Measurements from ENCODE around the gene ENPEP. TPM values are rescaled to one million over a fixed set of nuclear protein-coding genes. Genes with fewer than 3 reads are reported as not detected.

Gene ENPEP
- total and polyA plus RNA-seq, 10 of the 15 experiments (the other 5 are each of a cell fraction or from before 2014, with no cell fraction given) = 0.03 TPM; not detected in 9

- H3K9me3 ChIP-seq (replicated peaks; ENCODE audit: control insufficient read depth, insufficient read depth, low read length) = no peaks in the 10 kb centered on the region; the same call in 2 of the 3 replicates
- no peaks in the 10 kb centered on the region for H4K20me1 ChIP-seq (ENCODE audit: control insufficient read depth, insufficient read depth)
- H3K27ac ChIP-seq (ENCODE audit: control insufficient read depth, insufficient read depth) = no peak overlapping the region
- H3K27me3 ChIP-seq (replicated peaks in 1 of 2; ENCODE audit: control insufficient read depth in 2 of 2, insufficient read depth in 2 of 2, low read length in 1 of 2) = no peaks in the 10 kb centered on the region; a peak in 2 of 4 replicates
- H3K9ac ChIP-seq (ENCODE audit: control insufficient read depth, insufficient read depth, low read length) = no peak overlapping the region
- H3K36me3 ChIP-seq (ENCODE audit: control insufficient read depth in 2 of 2, insufficient read depth in 2 of 2, low read length in 1 of 2) = no peaks in the 10 kb centered on the region
- BruUV-seq (replicated peaks) = no TSS peak
- no peaks in the 10 kb centered on the region for H3K79me2 ChIP-seq (ENCODE audit: control insufficient read depth, insufficient read depth, low read length)
- FAIRE-seq = no peak
- POLR2A ChIA-PET = no interaction called here
- TF ChIP-seq MXI1 (IDR thresholded peaks at IDR 0.05; ENCODE audit: low read depth, low read length) = no peak
- TF ChIP-seq STAT1 (conservative IDR thresholded peaks at IDR 0.05) = no peak
- no peak for TF ChIP-seq GATAD2B (conservative IDR thresholded peaks at IDR 0.05; ENCODE audit: low read depth)
- TF ChIP-seq ETV6 (conservative IDR thresholded peaks at IDR 0.05 in 1 of 2, IDR thresholded peaks at IDR 0.05 in 1 of 2; ENCODE audit: borderline replicate concordance in 1 of 2, low read depth in 1 of 2) = no peak
- 24% methylated on average over 8 of the region's 8 CpGs for WGBS (ENCODE audit: insufficient coverage, insufficient replicate concordance, low lambda C conversion rate, missing lambda C conversion rate)
- ATAC-seq = no peak
- intact Hi-C loops (cut with micrococcal nuclease; ENCODE audit: unreplicated experiment) = no loop called here
- CTCF ChIA-PET = no interaction called here
- DNase-seq (ENCODE audit: low read depth, low spot score) = no peak
- no peaks in the 10 kb centered on the region for H3K4me1 ChIP-seq (ENCODE audit: control insufficient read depth, insufficient read depth, low read length)
- H2AFZ ChIP-seq (ENCODE audit: control insufficient read depth, low read depth, low read length) = no peak overlapping the region
- no peak overlapping the region for H3K4me2 ChIP-seq (ENCODE audit: control insufficient read depth, insufficient read depth)
- RAD21 ChIA-PET (ENCODE audit: unreplicated experiment) = no interaction called here
- in situ Hi-C loops (cut with MboI) = no loop called here
- no peak overlapping the region for H3K4me3 ChIP-seq
- SMC1A ChIA-PET (ENCODE audit: uncharacterized antibody, unreplicated experiment) = interaction anchor here (1.0 kb wide), 1 partner anchor 46 kb away, joined by 3 read pairs; no protein-coding TSS in a partner anchor
Measured at GRCh38 chr4:110472583-110473329, 3.2 kb upstream of the ENPEP start.

- SMC1A ChIA-PET (ENCODE audit: uncharacterized antibody, unreplicated experiment) = no interaction called here
- in situ Hi-C loops (cut with MboI) = no loop called here
- Histone ChIP-seq H3K27ac (ENCODE audit: control insufficient read depth, insufficient read depth) (no peak overlapping the region), H3K9ac (ENCODE audit: control insufficient read depth, insufficient read depth, low read length) (no peak overlapping the region), H3K4me2 (ENCODE audit: control insufficient read depth, insufficient read depth) (no peak overlapping the region), H3K79me2 (ENCODE audit: control insufficient read depth, insufficient read depth, low read length) (no peaks in the 10 kb centered on the region), H3K36me3 (ENCODE audit: control insufficient read depth in 2 of 2, insufficient read depth in 2 of 2, low read length in 1 of 2) (no peaks in the 10 kb centered on the region), H2AFZ (ENCODE audit: control insufficient read depth, low read depth, low read length) (no peak overlapping the region), H3K27me3 (replicated peaks in 1 of 2; ENCODE audit: control insufficient read depth in 2 of 2, insufficient read depth in 2 of 2, low read length in 1 of 2) (no peaks in the 10 kb centered on the region; a peak in 2 of 4 replicates), H3K9me3 (replicated peaks; ENCODE audit: control insufficient read depth, insufficient read depth, low read length) (no peaks in the 10 kb centered on the region; the same call in 2 of the 3 replicates), H4K20me1 (ENCODE audit: control insufficient read depth, insufficient read depth) (no peaks in the 10 kb centered on the region), H3K4me1 (ENCODE audit: control insufficient read depth, insufficient read depth, low read length) (no peaks in the 10 kb centered on the region), H3K4me3 (no peak overlapping the region)
- RAD21 ChIA-PET (ENCODE audit: unreplicated experiment) = no interaction called here
- BruUV-seq (replicated peaks) = no TSS peak
- POLR2A ChIA-PET = no interaction called here
- CTCF ChIA-PET = interaction anchor here (0.6 kb wide), 1 partner anchor 17 kb away, joined by 3 read pairs; no protein-coding TSS in a partner anchor
- FAIRE-seq (peak; percentile 35), DNase-seq (ENCODE audit: low read depth, low spot score) (no peak), ATAC-seq (no peak)
- 23% methylated on average over 5 of the region's 5 CpGs for WGBS (ENCODE audit: insufficient coverage, insufficient replicate concordance, low lambda C conversion rate, missing lambda C conversion rate)
- intact Hi-C loops (cut with micrococcal nuclease; ENCODE audit: unreplicated experiment) = loop anchor here (1.0 kb wide), 1 partner anchor 8 kb away; no protein-coding TSS in a partner anchor
- TF ChIP-seq BCL11A (IDR thresholded peaks at IDR 0.05; ENCODE audit: low read depth, low read length) (no peak), GATAD2B (conservative IDR thresholded peaks at IDR 0.05; ENCODE audit: low read depth) (no peak), ATF7 (IDR thresholded peaks at IDR 0.05; ENCODE audit: low read depth) (no peak), TBL1XR1 (IDR thresholded peaks at IDR 0.05; ENCODE audit: low read depth, low read length) (no peak), NFYB (IDR thresholded peaks at IDR 0.05; ENCODE audit: insufficient read depth, low read depth, low read length) (no peak), RELA (IDR thresholded peaks at IDR 0.05; ENCODE audit: borderline replicate concordance, partially characterized antibody) (no peak), WRNIP1 (IDR thresholded peaks at IDR 0.05; ENCODE audit: borderline replicate concordance, low read depth, low read length) (no peak), CUX1 (IDR thresholded peaks at IDR 0.05; ENCODE audit: insufficient replicate concordance, low read depth, low read length) (no peak)
Measured at GRCh38 chr4:110474481-110474880, 1.5 kb upstream of the ENPEP start.

Data from GM12878 (cell line).